Liver (tissue), 9 donors: ENCODE results near the gene SNX1. TPM values are rescaled to one million over a fixed set of nuclear protein-coding genes. Genes with fewer than 3 reads are reported as not detected.

Experiments used
- DNase-seq: peaks from one replicate; pipeline ENCODE4 v3.0.0-alpha.2; 2017; ENCODE audit warnings: low spot score
- H3K27ac ChIP-seq, 2 donors: one replicate each; pipeline ENCODE4 v1.7.0; 2013; ENCODE audit warnings: inconsistent platforms in 2 of 2, low read length in 2 of 2, control low read depth in 1 of 2, low read depth in 1 of 2, mild to moderate bottlenecking in 1 of 2
- H3K27me3 ChIP-seq, 4 donors: one replicate each; pipeline versions ENCODE4 v1.6.1 to v1.7.0; 2013; ENCODE audit warnings: low read length in 3 of 4, inconsistent platforms in 1 of 4, mild to moderate bottlenecking in 1 of 4, moderate library complexity in 1 of 4; ENCODE audit not compliant: control insufficient read depth in 4 of 4, insufficient read depth in 4 of 4
- H3K36me3 ChIP-seq, 4 donors: one replicate each; pipeline versions ENCODE4 v1.6.1 to v1.7.0; 2013; ENCODE audit warnings: low read length in 3 of 4, mild to moderate bottlenecking in 3 of 4, low read depth in 1 of 4, moderate library complexity in 1 of 4; ENCODE audit not compliant: control insufficient read depth in 4 of 4, insufficient read depth in 3 of 4
- H3K4me1 ChIP-seq, 4 donors: one replicate each; pipeline versions ENCODE4 v1.6.1 to v1.7.0; 2013; ENCODE audit warnings: low read length in 3 of 4, mild to moderate bottlenecking in 3 of 4, moderate library complexity in 1 of 4; ENCODE audit not compliant: control insufficient read depth in 4 of 4, insufficient read depth in 4 of 4
- H3K4me3 ChIP-seq, 3 donors: one replicate each; pipeline versions ENCODE4 v1.6.1 to v1.7.0; 2013; ENCODE audit warnings: low read length in 3 of 3, control low read depth in 1 of 3, low read depth in 1 of 3, mild to moderate bottlenecking in 1 of 3
- H3K9ac ChIP-seq, 2 donors: one replicate each; pipeline ENCODE4 v1.7.0; 2013; ENCODE audit warnings: low read length in 2 of 2, mild to moderate bottlenecking in 2 of 2, moderate library complexity in 2 of 2, control low read depth in 1 of 2, low read depth in 1 of 2
- H3K9me3 ChIP-seq, 4 donors: one replicate each; pipeline versions ENCODE4 v1.6.1 to v1.7.0; 2013; ENCODE audit warnings: low read length in 3 of 4; ENCODE audit not compliant: control insufficient read depth in 4 of 4
- ATF3 ChIP-seq: IDR thresholded peaks from 2 replicates; pipeline ENCODE4 v1.6.1; 2016; ENCODE audit warnings: antibody characterized with exemption
- EGR1 ChIP-seq, 2 donors: IDR thresholded peaks; 2 replicates each; pipeline ENCODE4 v1.6.1; 2016 to 2018; ENCODE audit warnings: antibody characterized with exemption in 2 of 2, low read depth in 2 of 2
- FOXA1 ChIP-seq: IDR thresholded peaks from 2 replicates; pipeline ENCODE4 v1.6.1; 2016; ENCODE audit warnings: antibody characterized with exemption
- FOXA2 ChIP-seq: IDR thresholded peaks from 2 replicates; pipeline ENCODE4 v1.6.1; 2016; ENCODE audit warnings: antibody characterized with exemption
- GABPA ChIP-seq, 2 donors: IDR thresholded peaks in 1 of 2; conservative IDR thresholded peaks in 1 of 2; 2 replicates each; pipeline ENCODE4 v1.6.1; 2016; ENCODE audit warnings: antibody characterized with exemption in 2 of 2, mild to moderate bottlenecking in 1 of 2, moderate library complexity in 1 of 2
- HNF4A ChIP-seq, 2 donors: conservative IDR thresholded peaks; 2 replicates each; pipeline ENCODE4 v1.6.1; 2016; ENCODE audit warnings: antibody characterized with exemption in 2 of 2, mild to moderate bottlenecking in 2 of 2
- HNF4G ChIP-seq: IDR thresholded peaks from 2 replicates; pipeline ENCODE4 v1.6.1; 2016; ENCODE audit warnings: antibody characterized with exemption
- JUND ChIP-seq, 2 donors: IDR thresholded peaks; 2 replicates each; pipeline ENCODE4 v1.6.1; 2016; ENCODE audit warnings: antibody characterized with exemption in 2 of 2
- MAX ChIP-seq: IDR thresholded peaks from 2 replicates; pipeline ENCODE4 v1.6.1; 2016; ENCODE audit warnings: antibody characterized with exemption
- NR2F2 ChIP-seq: IDR thresholded peaks from 2 replicates; pipeline ENCODE4 v1.6.1; 2016; ENCODE audit warnings: antibody characterized with exemption
- RAD21 ChIP-seq, 2 donors: IDR thresholded peaks; 2 replicates each; pipeline ENCODE4 v1.6.1; 2016; ENCODE audit warnings: antibody characterized with exemption in 2 of 2, mild to moderate bottlenecking in 2 of 2
- REST ChIP-seq: IDR thresholded peaks from 2 replicates; pipeline ENCODE4 v1.6.1; 2016; ENCODE audit warnings: antibody characterized with exemption, mild to moderate bottlenecking
- RXRA ChIP-seq, 2 donors: IDR thresholded peaks; 2 replicates each; pipeline ENCODE4 v1.6.1; 2017 to 2018; ENCODE audit warnings: antibody characterized with exemption in 2 of 2, mild to moderate bottlenecking in 1 of 2
- SP1 ChIP-seq: IDR thresholded peaks from 2 replicates; pipeline ENCODE4 v1.6.1; 2018; ENCODE audit warnings: antibody characterized with exemption, mild to moderate bottlenecking
- TAF1 ChIP-seq: conservative IDR thresholded peaks from 2 replicates; pipeline ENCODE4 v1.6.1; 2016; ENCODE audit warnings: antibody characterized with exemption, mild to moderate bottlenecking
- YY1 ChIP-seq: IDR thresholded peaks from 2 replicates; pipeline ENCODE4 v1.6.1; 2016; ENCODE audit warnings: antibody characterized with exemption, mild to moderate bottlenecking
- ZBTB33 ChIP-seq: IDR thresholded peaks from 2 replicates; pipeline ENCODE4 v1.6.1; 2016; ENCODE audit warnings: antibody characterized with exemption
- WGBS: extraction: QIAGEN DNeasy Blood & Tissue Kit; methylation state at CpG from one replicate; pipeline ENCODE4 v1.1.7; 2013; 5-methylcytosine and 5-hydroxymethylcytosine counted together
- polyA plus RNA-seq, 2 donors: library from polyadenylated mRNA; stranded (reverse) in 1 of 2; unstranded in 1 of 2; fragments of 200-250 nt in 1 of 2; fragments of >200 nt in 1 of 2; fragmentation: Nextera tagmentation in 1 of 2; extraction: Ambion mirVana in 1 of 2; gene quantifications; one replicate each; pipeline versions ENCODE4 v1.2.1 to v1.2.3, GENCODE V29; 2013 to 2015
- total RNA-seq, 2 donors: library from RNA; depleted of rRNA; stranded (reverse); fragments of >200 nt; gene quantifications; one replicate each; pipeline ENCODE4 v1.2.3, GENCODE V29; 2014
- TF ChIP-seq, protein P1 (sequence below): fragments of 150-350 bp; IDR thresholded peaks from 2 replicates; pipeline ENCODE4 v1.5.1; 2017; ENCODE audit warnings: improper control_type of control experiment, low read depth, low read length; ENCODE audit not compliant: missing input control
- donor health status: healthy.
- donor health status: healthy.
- donor health status: healthy.
- donor health status: healthy.
- donor health status: healthy.

SNX1 gene
- total and polyA plus RNA-seq, 4 donors, result 40.0 to 67.4 (median 45.0) TPM

DNA sequence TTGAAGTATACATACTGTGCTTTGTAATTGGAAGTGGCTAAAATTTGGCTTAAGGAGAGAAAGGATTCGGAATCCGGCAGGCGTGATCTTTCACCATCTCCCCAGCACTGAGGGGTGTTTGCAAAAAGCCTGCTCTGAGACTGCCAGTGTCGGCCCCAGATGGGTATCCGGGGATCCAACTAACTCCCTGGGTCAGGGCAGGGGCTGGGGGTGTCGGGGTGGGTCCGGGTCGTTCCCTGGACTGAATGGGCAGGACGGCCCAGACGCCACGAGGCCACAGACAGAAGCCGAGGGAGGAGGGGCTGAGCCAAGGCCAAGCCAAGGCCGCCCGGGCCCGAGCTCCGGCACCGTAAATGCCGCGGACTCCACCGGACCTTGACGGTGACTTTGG is 66.7 kb downstream of the SNX1 start:
- H3K4me1 ChIP-seq, result peaks cover 3 to 39% (median 24%) of the 10 kb centered on the region in 4 donors
- H3K27ac ChIP-seq, result peak overlapping the region; percentile 71 to 92
- H3K4me3 ChIP-seq, result peak overlapping the region; percentile 69 to 97 (median 93)
- H3K9ac ChIP-seq, result peak overlapping the region; percentile 93 to 97
- no peaks in the 10 kb centered on the region for H3K27me3 ChIP-seq
- no peak for DNase-seq
- peaks cover 15 to 29% (median 27%) of the 10 kb centered on the region in 4 donors for H3K36me3 ChIP-seq
- TF ChIP-seq, protein P1, sequence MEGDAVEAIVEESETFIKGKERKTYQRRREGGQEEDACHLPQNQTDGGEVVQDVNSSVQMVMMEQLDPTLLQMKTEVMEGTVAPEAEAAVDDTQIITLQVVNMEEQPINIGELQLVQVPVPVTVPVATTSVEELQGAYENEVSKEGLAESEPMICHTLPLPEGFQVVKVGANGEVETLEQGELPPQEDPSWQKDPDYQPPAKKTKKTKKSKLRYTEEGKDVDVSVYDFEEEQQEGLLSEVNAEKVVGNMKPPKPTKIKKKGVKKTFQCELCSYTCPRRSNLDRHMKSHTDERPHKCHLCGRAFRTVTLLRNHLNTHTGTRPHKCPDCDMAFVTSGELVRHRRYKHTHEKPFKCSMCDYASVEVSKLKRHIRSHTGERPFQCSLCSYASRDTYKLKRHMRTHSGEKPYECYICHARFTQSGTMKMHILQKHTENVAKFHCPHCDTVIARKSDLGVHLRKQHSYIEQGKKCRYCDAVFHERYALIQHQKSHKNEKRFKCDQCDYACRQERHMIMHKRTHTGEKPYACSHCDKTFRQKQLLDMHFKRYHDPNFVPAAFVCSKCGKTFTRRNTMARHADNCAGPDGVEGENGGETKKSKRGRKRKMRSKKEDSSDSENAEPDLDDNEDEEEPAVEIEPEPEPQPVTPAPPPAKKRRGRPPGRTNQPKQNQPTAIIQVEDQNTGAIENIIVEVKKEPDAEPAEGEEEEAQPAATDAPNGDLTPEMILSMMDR, result no peak
- no peak for TF ChIP-seq JUND (IDR thresholded peaks at IDR 0.05)
- TF ChIP-seq HNF4G, result no peak
- no peak for TF ChIP-seq REST
- TF ChIP-seq GABPA (IDR thresholded peaks at IDR 0.05 in 1 of 2, conservative IDR thresholded peaks at IDR 0.05 in 1 of 2), result no peak
- no peak for TF ChIP-seq TAF1
- no peak for TF ChIP-seq EGR1 (IDR thresholded peaks at IDR 0.05; ENCODE audit: low read depth in 2 of 2)
- no peak for TF ChIP-seq MAX
- no peak for TF ChIP-seq RAD21 (IDR thresholded peaks at IDR 0.05)
- TF ChIP-seq YY1, result no peak
- TF ChIP-seq SP1, result no peak
- no peak for TF ChIP-seq ZBTB33
- TF ChIP-seq ATF3, result no peak
- TF ChIP-seq NR2F2, result no peak
- TF ChIP-seq FOXA1, result no peak
- TF ChIP-seq HNF4A (conservative IDR thresholded peaks at IDR 0.05), result no peak
- TF ChIP-seq RXRA (IDR thresholded peaks at IDR 0.05), result no peak
- TF ChIP-seq FOXA2, result no peak
- under 1% methylated on average over 21 of the region's 21 CpGs for WGBS
- no peaks in the 10 kb centered on the region for H3K9me3 ChIP-seq
